ENCODE data around the gene SF3B3.
"Not testable (repeated sequence)": the region's sequence is repeated elsewhere in the genome, so short reads cannot be mapped to it uniquely, and the experiment has no call there.

Gene SF3B3

GRCh38 chr16:70592106-70592571, 68.5 kb downstream of the SF3B3 start:
- DNase-seq, result no peak

- no peak for DNase-seq
These were observed 69.9 kb downstream of the SF3B3 start for GRCh38 chr16:70593544-70593943.

DNA sequence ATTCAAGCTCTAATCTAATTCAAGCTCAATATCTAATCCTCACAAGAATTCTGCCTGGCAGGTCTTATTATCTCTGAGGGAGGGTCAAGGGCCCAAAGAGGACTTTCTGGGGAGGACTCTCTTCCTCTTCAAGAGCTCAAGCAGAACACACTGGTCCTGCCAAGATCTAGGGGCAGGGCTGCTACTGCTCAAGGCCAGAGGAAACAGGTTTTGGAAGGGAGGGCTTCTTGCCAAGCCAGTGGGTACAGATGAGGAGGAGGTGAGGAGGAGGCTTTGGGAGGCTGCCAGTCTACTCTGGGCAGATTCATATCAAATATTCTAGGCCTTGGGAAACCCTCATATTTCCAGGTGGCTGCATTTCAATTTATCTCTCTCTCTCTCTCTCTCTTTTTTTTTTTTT, 71.0 kb downstream of the SF3B3 start:
- DNase-seq, result no peak

- no peak for DNase-seq
These were observed 73.7 kb downstream of the SF3B3 start for GRCh38 chr16:70597135-70597835.

- no peak for DNase-seq
These were observed 75.4 kb downstream of the SF3B3 start for GRCh38 chr16:70598937-70599503.

DNA sequence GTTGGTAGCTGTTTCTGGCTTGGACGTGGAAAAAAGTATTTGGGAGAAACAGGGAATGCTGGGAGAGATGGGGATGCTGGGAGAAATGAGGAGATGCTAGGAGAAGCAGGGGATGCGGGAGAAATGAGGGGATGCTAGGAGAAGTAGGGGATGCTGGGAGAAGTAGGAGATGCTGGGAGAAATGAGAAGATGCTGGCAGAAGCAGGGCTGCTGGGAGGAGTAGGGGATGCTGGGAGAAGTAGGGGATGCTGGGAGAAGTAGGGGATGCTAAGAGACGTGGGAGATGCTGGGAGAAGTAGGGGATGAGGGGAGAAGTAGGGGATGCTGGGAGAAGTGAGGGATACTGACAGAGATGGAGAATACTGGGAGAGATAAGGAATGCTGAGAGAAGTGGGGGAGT, 77.1 kb downstream of the SF3B3 start:
- no peak for DNase-seq

GRCh38 chr16:70601576-70602575, 78.3 kb downstream of the SF3B3 start:
- no peak for DNase-seq

DNA sequence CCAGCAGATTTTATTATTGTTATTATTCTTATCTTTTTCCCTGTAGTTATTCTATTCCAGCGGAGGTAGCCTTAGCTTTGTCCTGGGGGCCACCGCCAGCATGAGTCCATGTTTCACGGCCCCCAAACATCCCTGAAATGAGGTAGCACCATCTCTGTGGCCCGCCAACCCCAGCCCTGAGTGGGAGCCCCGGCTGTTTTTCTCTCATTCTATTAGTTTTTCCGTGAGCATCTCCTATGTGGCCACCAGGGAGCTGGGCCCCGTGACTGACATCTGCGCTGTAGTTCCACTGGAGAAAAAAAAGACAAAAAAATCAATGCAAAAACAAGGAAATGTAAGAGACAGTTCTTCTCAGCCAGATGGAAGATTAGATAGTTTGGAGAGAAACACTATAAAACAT, 79.2 kb downstream of the SF3B3 start:
- no peak for DNase-seq

DNA sequence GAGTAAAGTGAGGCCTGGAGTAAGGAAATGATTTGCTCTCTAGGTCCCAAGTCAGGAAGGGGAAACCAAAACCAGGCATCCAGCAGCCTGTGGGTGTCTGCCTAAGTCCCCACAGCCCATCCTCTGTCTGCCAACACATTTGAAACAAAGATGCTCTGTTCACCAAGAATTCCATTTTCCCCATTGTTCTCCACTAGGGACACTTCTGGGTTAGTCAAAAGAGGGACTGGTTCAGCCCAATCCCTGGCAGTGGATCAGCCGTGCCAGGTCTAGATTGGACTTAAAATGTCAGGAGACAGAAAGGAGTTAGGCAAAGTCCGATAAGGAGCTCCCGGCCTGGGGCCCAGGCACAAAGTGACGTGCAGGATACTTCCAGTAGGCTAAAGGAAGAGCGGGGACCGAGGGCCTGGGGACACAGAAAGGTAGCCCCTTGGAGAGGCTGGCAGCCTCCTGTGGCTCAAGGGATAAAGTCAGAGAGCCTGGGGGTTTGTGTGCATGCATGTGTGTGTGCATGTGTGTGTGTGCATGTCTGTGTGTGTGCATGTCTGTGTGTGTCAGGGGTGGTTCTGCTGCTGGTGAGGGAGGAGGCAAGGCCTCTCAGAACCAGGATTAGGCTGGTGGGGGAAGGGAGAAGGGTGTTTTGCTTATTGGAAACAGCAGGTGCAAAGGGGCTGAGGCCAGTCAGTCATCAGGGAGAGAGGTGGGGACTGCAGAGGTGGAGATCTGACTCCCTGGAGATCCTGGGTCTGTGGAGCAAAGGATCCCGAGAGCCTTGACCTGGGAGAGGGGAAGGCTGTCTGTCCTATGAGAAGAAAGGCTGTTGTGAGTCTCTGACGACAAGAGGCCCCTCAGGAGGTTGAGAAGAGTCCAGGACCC, 81.0 kb downstream of the SF3B3 start:
- DNase-seq, result no peak

- DNase-seq, result no peak
These were observed 81.7 kb downstream of the SF3B3 start for GRCh38 chr16:70605283-70605657.

- no peak for DNase-seq
These were observed 84.9 kb downstream of the SF3B3 start for GRCh38 chr16:70608521-70608920.

GRCh38 chr16:70610273-70611223, 86.9 kb downstream of the SF3B3 start:
- DNase-seq, result no peak

DNA sequence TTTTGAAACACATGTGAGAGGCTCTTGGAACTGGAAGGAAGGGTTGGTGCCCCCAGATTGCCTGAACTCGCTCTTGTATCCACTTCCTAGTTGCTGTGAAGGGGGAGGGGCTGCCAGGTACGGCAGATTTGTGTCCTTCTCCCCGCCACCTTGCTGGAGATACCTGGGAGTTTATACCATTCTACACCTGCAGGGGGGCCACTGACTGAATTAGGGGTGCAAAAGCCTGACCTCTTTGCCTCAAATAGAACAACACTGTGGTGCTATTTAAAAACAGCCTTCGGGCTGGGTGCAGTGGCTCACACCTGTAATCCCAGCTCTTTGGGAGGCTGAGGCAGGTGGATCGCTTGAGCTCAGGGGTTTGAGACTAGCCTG, 87.6 kb downstream of the SF3B3 start:
- DNase-seq, result no peak

DNA sequence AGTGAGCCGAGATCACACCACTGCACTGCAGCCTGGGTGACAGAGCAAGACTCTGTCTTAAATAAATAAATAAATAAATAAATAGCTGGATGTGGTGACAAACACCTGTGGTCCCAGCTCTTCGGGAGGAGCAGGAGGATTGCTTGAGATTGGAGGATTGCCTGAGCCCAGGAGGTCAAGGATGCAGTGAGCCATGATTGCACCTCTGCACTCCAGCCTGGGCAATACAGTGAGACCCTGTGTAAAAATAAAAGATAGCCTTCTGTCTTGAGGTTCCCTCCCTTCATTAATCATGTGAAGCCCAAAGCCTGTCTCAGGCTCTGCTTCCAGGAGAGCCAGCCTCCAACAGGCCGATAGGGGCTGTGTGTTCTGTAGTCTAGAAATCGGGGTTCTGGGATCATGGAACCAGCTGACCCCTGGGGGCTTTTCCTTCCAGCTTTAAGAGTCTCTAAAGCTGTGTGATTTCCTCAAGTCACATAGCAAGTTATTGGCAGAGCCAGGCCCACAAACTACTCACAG, 88.2 kb downstream of the SF3B3 start:
- no peak for DNase-seq

GRCh38 chr16:70612931-70613330, 89.3 kb downstream of the SF3B3 start:
- no peak for DNase-seq

DNA sequence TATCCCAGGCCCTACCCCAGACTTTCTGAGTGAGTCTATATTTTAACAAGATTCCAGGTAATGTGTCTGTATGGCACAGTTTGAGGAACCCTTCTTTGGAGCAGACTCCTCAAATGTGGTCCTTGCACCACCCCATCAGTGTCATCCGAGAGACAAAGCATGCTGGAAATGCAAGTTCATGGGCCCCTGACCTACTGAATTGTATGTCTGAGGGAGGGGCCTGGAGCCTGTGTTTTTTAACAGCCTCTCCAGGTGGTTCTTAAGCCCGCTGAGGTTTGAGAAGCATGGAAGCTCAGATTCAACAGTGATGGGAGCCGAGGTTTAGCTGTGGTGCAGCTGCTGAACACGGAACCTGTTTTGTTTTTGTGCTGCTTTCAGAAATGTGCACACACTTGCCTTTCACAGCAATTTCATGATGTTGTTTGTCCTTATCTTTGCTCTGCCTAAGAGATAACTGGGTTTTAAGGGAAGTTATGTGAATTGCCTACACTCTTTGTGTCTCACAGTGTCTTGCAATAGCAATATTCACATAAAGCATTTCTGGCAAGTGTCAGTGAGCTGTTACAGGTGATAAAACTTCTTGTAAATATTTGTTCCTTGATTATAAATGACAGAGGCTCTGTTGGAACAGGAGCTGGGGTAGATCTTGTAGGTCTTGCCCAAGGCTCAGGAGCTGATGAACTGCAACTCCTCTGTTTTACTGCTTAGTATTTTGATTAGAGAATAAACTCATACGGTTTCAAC, 90.8 kb downstream of the SF3B3 start:
- DNase-seq, result no peak

DNA sequence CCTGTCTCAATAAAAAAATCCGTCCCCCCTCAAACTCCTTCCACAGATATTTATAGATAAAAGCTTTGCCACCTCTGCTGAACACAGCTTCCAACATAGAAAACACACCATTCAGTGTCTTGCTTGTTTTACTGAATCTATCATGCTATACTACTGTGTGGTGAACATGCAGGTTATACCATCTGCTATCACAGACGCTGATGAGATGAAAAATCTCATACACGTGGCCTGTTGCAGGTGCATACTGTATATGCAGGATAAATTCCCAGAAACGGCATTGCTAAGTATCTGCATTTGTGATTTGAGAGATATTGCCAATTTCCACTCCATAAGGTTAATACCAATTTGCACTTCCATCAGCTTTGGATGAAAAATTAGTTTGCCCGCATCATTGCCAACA, 92.3 kb downstream of the SF3B3 start:
- DNase-seq, result no peak

GRCh38 chr16:70621864-70622263, 98.2 kb downstream of the SF3B3 start:
- not testable (repeated sequence) for DNase-seq
